WTC11 (cell line): Measurements from ENCODE around the gene ADAT3. TPM values are rescaled to one million over a fixed set of nuclear protein-coding genes. Genes with fewer than 3 reads are reported as not detected.
A peak's percentile ranks its signal among the peaks of the same experiment; 100 is the strongest.

ENCODE experiments used
- ATAC-seq: fragments of 200-7000 bp; cut with Tn5 transposase; 2 replicates; pipeline ENCODE4 v1.10.0; 2021; ENCODE audit warnings: mild to moderate bottlenecking, moderate library complexity
- Bru-seq: library from RNA; stranded (reverse); fragments of 400-500 nt; gene quantifications from one replicate; lab custom pipeline; 2021; lab: Mats Ljungman, UMichigan
- CTCF ChIA-PET: fragments of 300-600 bp; sonication (Branson Sonifier 250); formaldehyde crosslinking; loops from one replicate; lab custom pipeline; 2021; ENCODE audit warnings: antibody characterized with exemption; lab: Charles Lee
- POLR2A ChIA-PET: fragments of 350-600 bp; sonication (Branson Sonifier 250); formaldehyde crosslinking; loops from one replicate; lab custom pipeline; 2021; ENCODE audit warnings: antibody characterized with exemption; lab: Charles Lee
- DNase-seq: peaks from one replicate; pipeline ENCODE4 v3.0.0; 2021; ENCODE audit warnings: low spot score
- H3K27ac Mint-ChIP-seq: 2 replicates; pipeline ENCODE4 v1.8.0; 2021; ENCODE audit warnings: mixed read lengths
- H3K27me3 Mint-ChIP-seq: 2 replicates; pipeline ENCODE4 v1.8.0; 2021; ENCODE audit warnings: low read depth, mild to moderate bottlenecking, moderate library complexity, mixed read lengths
- H3K36me3 Mint-ChIP-seq: 2 replicates; pipeline ENCODE4 v1.8.0; 2021; ENCODE audit warnings: mixed read lengths
- H3K4me1 Mint-ChIP-seq: 2 replicates; pipeline ENCODE4 v1.8.0; 2022; ENCODE audit warnings: mixed read lengths
- H3K4me3 Mint-ChIP-seq: 2 replicates; pipeline ENCODE4 v1.8.0; 2021; ENCODE audit warnings: mild to moderate bottlenecking, moderate library complexity, mixed read lengths
- H3K9me3 Mint-ChIP-seq: 2 replicates; pipeline ENCODE4 v1.8.0; 2021; ENCODE audit warnings: mixed read lengths
- CREM ChIP-seq: sonication (generic); formaldehyde crosslinking; IDR thresholded peaks from 2 replicates; pipeline ENCODE4 v1.8.1; 2022; ENCODE audit warnings: mild to moderate bottlenecking, missing genetic modification reagents, moderate library complexity
- ETV6 ChIP-seq: sonication (generic); formaldehyde crosslinking; IDR thresholded peaks from 2 replicates; pipeline ENCODE4 v1.8.1; 2022; ENCODE audit warnings: mild to moderate bottlenecking, missing genetic modification reagents
- FOXP1 ChIP-seq: sonication (generic); formaldehyde crosslinking; IDR thresholded peaks from 2 replicates; pipeline ENCODE4 v1.8.0; 2022; ENCODE audit warnings: missing genetic modification reagents, mild to moderate bottlenecking, moderate library complexity, borderline replicate concordance
- GRHL2 ChIP-seq: fragments of 250-450 bp; sonication (Bioruptor Pico); IDR thresholded peaks from 2 replicates; pipeline ENCODE4 v1.8.0; 2022; ENCODE audit warnings: mild to moderate bottlenecking, moderate library complexity; ENCODE audit not compliant: insufficient replicate concordance, severe bottlenecking
- NFATC4 ChIP-seq: fragments of 250-450 bp; sonication (Bioruptor Pico); IDR thresholded peaks from 2 replicates; pipeline ENCODE4 v1.9.0; 2021; ENCODE audit warnings: mild to moderate bottlenecking
- NR1H2 ChIP-seq: sonication (generic); formaldehyde crosslinking; IDR thresholded peaks from 2 replicates; pipeline ENCODE4 v1.9.0; 2021; ENCODE audit warnings: mild to moderate bottlenecking, moderate library complexity, missing genetic modification reagents
- OVOL2 ChIP-seq: fragments of 250-450 bp; sonication (Bioruptor Pico); IDR thresholded peaks from 2 replicates; pipeline ENCODE4 v1.9.0; 2021; ENCODE audit warnings: mild to moderate bottlenecking, borderline replicate concordance
- SMAD4 ChIP-seq: sonication (generic); formaldehyde crosslinking; IDR thresholded peaks from 2 replicates; pipeline ENCODE4 v1.8.0; 2022; ENCODE audit warnings: mild to moderate bottlenecking, missing genetic modification reagents
- ZNF138 ChIP-seq: sonication (generic); formaldehyde crosslinking; conservative IDR thresholded peaks from 2 replicates; pipeline ENCODE4 v1.8.1; 2022; ENCODE audit warnings: mild to moderate bottlenecking, moderate library complexity, missing genetic modification reagents
- ZNF317 ChIP-seq: sonication (generic); formaldehyde crosslinking; IDR thresholded peaks from 2 replicates; pipeline ENCODE4 v1.8.1; 2023; ENCODE audit warnings: low read depth, mild to moderate bottlenecking, moderate library complexity, missing genetic modification reagents, borderline replicate concordance
- ZNF396 ChIP-seq: fragments of 250-450 bp; sonication (Bioruptor Pico); IDR thresholded peaks from 2 replicates; pipeline ENCODE4 v1.8.0; 2021; ENCODE audit warnings: mild to moderate bottlenecking, moderate library complexity, borderline replicate concordance
- ZNF416 ChIP-seq: fragments of 250-450 bp; sonication (Bioruptor Pico); IDR thresholded peaks from 2 replicates; pipeline ENCODE4 v1.9.0; 2021; ENCODE audit warnings: mild to moderate bottlenecking, inconsistent platforms
- ZNF671 ChIP-seq: fragments of 250-450 bp; sonication (Bioruptor Pico); IDR thresholded peaks from 2 replicates; pipeline ENCODE4 v1.8.0; 2021; ENCODE audit warnings: mild to moderate bottlenecking
- long read RNA-seq, 3 experiments: library from RNA in 1 of 3; library from capped mRNA in 1 of 3; library from polyadenylated mRNA in 1 of 3; unstranded in 2 of 3; stranded (forward) in 1 of 3; transcript quantifications; one replicate each; pipeline ENCODE4 v2.0.0, GENCODE V29; 2021
- total RNA-seq: library from RNA; stranded (reverse); gene quantifications from 3 replicates; pipeline ENCODE4 v1.2.3, GENCODE V29; 2021
- TF ChIP-seq, protein P1 (sequence below): sonication (generic); formaldehyde crosslinking; IDR thresholded peaks from 2 replicates; pipeline ENCODE4 v1.8.1; 2023; ENCODE audit warnings: mild to moderate bottlenecking, missing genetic modification reagents
- TF ChIP-seq, protein P2 (sequence below): fragments of 250-450 bp; sonication (Bioruptor Pico); IDR thresholded peaks from 2 replicates; pipeline ENCODE4 v1.9.0; 2021; ENCODE audit warnings: mild to moderate bottlenecking, borderline replicate concordance
- TF ChIP-seq, protein P3 (sequence below): sonication (generic); formaldehyde crosslinking; IDR thresholded peaks from 2 replicates; pipeline ENCODE4 v1.8.0; 2023; ENCODE audit warnings: mild to moderate bottlenecking, missing genetic modification reagents
- TF ChIP-seq, protein P4 (sequence below): fragments of 250-450 bp; sonication (Bioruptor Pico); IDR thresholded peaks from 2 replicates; pipeline ENCODE4 v1.9.0; 2021; ENCODE audit warnings: mild to moderate bottlenecking
- TF ChIP-seq, protein P5 (sequence below): sonication (generic); formaldehyde crosslinking; conservative IDR thresholded peaks from 2 replicates; pipeline ENCODE4 v1.8.1; 2022; ENCODE audit warnings: mild to moderate bottlenecking, missing genetic modification reagents
- TF ChIP-seq, protein P6 (sequence below): sonication (generic); formaldehyde crosslinking; IDR thresholded peaks from 2 replicates; pipeline ENCODE4 v1.8.0; 2022; ENCODE audit warnings: mild to moderate bottlenecking, missing genetic modification reagents
- TF ChIP-seq, protein P7 (sequence below): sonication (generic); formaldehyde crosslinking; IDR thresholded peaks from 2 replicates; pipeline ENCODE4 v1.8.1; 2023; ENCODE audit warnings: mild to moderate bottlenecking, missing genetic modification reagents, borderline replicate concordance

ADAT3 gene
- 15.0 to 20.3 TPM (median 15.9 TPM) in 3 replicates for total RNA-seq
- Bru-seq, nascent RNA = percentile 60 among the genes with signal in this experiment
- long read RNA-seq, experiment 1, transcript ADAT3-201 (2 exons, 1,620 nt) = major isoform, 14 of 38 reads
- long read RNA-seq, experiment 1, partial matches to known transcripts = 5 of 38 reads
- long read RNA-seq, experiment 1, other reads (novel, unspliced or antisense) = 18 of 38 reads
- long read RNA-seq, experiment 2, transcript ADAT3-201 (2 exons, 1,620 nt) = major isoform, 6 of 18 reads
- long read RNA-seq, experiment 2, partial matches to known transcripts = 8 of 18 reads
- long read RNA-seq, experiment 2, other reads (novel, unspliced or antisense) = 4 of 18 reads
- long read RNA-seq, experiment 3 = 0 reads

DNA sequence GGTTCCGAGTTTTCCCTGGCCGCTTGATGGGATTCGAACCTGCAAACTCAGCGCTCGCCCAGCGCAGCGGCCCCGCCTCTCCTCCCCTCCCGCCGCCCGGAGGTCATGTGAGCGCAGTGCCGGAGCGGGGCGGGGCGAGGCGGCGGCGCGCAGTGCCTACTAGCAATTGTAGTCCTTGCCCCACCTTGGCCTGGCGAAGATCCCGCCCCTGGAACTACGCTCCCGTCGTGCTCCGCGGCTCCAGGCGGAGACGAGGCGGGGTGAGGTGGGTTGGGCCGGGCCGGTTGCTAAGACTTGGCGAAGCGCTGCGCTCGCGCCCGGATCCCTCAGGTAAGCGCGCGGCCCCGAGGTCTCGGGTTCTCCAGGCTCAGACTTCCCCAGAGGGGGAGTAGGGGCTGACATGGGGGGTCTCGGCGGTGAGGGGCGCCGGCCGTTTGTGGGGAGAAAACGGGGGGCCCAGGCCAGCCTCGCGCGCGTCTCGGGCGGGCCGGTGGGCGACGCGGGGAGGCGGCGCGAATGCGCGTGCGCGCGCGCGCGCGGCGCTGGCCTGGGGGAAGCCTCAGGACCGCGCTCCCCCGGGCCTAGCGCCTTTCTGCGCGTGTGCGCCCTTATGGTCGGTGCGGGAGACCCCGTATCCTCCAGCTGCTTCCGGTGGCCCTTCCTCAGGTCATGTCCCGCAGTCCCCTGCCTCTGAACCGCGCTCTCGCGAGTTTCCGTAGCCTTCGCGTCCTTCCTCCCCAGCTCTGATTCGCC is at the start of gene ADAT3, which contains the start of gene SCAMP4:
Gene ADAT3, plus strand, starts transcription at position 290 of the 753 bp plus-strand sequence. CDS start 6,649 bp downstream, outside the sequence.
Gene SCAMP4, plus strand, starts transcription at position 290 of the 753 bp plus-strand sequence. CDS start 9,621 bp downstream, outside the sequence.
- peak within 1 kb of the TSS; percentile 80 for H3K4me3 Mint-ChIP-seq
- TF ChIP-seq GRHL2 (CRISPR knock-in tag) = no peak
- TF ChIP-seq ZNF317 = no peak
- TF ChIP-seq, protein P1, sequence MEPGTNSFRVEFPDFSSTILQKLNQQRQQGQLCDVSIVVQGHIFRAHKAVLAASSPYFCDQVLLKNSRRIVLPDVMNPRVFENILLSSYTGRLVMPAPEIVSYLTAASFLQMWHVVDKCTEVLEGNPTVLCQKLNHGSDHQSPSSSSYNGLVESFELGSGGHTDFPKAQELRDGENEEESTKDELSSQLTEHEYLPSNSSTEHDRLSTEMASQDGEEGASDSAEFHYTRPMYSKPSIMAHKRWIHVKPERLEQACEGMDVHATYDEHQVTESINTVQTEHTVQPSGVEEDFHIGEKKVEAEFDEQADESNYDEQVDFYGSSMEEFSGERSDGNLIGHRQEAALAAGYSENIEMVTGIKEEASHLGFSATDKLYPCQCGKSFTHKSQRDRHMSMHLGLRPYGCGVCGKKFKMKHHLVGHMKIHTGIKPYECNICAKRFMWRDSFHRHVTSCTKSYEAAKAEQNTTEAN (CRISPR knock-in tag) = no peak
- TF ChIP-seq ETV6 (CRISPR knock-in tag) = no peak
- TF ChIP-seq, protein P2, sequence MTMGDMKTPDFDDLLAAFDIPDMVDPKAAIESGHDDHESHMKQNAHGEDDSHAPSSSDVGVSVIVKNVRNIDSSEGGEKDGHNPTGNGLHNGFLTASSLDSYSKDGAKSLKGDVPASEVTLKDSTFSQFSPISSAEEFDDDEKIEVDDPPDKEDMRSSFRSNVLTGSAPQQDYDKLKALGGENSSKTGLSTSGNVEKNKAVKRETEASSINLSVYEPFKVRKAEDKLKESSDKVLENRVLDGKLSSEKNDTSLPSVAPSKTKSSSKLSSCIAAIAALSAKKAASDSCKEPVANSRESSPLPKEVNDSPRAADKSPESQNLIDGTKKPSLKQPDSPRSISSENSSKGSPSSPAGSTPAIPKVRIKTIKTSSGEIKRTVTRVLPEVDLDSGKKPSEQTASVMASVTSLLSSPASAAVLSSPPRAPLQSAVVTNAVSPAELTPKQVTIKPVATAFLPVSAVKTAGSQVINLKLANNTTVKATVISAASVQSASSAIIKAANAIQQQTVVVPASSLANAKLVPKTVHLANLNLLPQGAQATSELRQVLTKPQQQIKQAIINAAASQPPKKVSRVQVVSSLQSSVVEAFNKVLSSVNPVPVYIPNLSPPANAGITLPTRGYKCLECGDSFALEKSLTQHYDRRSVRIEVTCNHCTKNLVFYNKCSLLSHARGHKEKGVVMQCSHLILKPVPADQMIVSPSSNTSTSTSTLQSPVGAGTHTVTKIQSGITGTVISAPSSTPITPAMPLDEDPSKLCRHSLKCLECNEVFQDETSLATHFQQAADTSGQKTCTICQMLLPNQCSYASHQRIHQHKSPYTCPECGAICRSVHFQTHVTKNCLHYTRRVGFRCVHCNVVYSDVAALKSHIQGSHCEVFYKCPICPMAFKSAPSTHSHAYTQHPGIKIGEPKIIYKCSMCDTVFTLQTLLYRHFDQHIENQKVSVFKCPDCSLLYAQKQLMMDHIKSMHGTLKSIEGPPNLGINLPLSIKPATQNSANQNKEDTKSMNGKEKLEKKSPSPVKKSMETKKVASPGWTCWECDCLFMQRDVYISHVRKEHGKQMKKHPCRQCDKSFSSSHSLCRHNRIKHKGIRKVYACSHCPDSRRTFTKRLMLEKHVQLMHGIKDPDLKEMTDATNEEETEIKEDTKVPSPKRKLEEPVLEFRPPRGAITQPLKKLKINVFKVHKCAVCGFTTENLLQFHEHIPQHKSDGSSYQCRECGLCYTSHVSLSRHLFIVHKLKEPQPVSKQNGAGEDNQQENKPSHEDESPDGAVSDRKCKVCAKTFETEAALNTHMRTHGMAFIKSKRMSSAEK = peak; percentile 89
- peak; percentile 47 for TF ChIP-seq FOXP1 (CRISPR knock-in tag)
- TF ChIP-seq, protein P3, sequence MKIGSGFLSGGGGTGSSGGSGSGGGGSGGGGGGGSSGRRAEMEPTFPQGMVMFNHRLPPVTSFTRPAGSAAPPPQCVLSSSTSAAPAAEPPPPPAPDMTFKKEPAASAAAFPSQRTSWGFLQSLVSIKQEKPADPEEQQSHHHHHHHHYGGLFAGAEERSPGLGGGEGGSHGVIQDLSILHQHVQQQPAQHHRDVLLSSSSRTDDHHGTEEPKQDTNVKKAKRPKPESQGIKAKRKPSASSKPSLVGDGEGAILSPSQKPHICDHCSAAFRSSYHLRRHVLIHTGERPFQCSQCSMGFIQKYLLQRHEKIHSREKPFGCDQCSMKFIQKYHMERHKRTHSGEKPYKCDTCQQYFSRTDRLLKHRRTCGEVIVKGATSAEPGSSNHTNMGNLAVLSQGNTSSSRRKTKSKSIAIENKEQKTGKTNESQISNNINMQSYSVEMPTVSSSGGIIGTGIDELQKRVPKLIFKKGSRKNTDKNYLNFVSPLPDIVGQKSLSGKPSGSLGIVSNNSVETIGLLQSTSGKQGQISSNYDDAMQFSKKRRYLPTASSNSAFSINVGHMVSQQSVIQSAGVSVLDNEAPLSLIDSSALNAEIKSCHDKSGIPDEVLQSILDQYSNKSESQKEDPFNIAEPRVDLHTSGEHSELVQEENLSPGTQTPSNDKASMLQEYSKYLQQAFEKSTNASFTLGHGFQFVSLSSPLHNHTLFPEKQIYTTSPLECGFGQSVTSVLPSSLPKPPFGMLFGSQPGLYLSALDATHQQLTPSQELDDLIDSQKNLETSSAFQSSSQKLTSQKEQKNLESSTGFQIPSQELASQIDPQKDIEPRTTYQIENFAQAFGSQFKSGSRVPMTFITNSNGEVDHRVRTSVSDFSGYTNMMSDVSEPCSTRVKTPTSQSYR (CRISPR knock-in tag) = no peak
- TF ChIP-seq ZNF138 (CRISPR knock-in tag) = no peak
- no peak for TF ChIP-seq SMAD4 (CRISPR knock-in tag)
- TF ChIP-seq, protein P4, sequence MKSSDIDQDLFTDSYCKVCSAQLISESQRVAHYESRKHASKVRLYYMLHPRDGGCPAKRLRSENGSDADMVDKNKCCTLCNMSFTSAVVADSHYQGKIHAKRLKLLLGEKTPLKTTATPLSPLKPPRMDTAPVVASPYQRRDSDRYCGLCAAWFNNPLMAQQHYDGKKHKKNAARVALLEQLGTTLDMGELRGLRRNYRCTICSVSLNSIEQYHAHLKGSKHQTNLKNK (CRISPR knock-in tag) = no peak
- no peak for TF ChIP-seq ZNF396
- TF ChIP-seq ZNF671 (CRISPR knock-in tag) = no peak
- TF ChIP-seq OVOL2 (CRISPR knock-in tag) = no peak
- TF ChIP-seq, protein P5, sequence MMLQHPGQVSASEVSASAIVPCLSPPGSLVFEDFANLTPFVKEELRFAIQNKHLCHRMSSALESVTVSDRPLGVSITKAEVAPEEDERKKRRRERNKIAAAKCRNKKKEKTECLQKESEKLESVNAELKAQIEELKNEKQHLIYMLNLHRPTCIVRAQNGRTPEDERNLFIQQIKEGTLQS (CRISPR knock-in tag) = no peak
- TF ChIP-seq, protein P6, sequence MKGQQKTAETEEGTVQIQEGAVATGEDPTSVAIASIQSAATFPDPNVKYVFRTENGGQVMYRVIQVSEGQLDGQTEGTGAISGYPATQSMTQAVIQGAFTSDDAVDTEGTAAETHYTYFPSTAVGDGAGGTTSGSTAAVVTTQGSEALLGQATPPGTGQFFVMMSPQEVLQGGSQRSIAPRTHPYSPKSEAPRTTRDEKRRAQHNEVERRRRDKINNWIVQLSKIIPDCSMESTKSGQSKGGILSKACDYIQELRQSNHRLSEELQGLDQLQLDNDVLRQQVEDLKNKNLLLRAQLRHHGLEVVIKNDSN (CRISPR knock-in tag) = peak; percentile 97
- TF ChIP-seq, protein P7, sequence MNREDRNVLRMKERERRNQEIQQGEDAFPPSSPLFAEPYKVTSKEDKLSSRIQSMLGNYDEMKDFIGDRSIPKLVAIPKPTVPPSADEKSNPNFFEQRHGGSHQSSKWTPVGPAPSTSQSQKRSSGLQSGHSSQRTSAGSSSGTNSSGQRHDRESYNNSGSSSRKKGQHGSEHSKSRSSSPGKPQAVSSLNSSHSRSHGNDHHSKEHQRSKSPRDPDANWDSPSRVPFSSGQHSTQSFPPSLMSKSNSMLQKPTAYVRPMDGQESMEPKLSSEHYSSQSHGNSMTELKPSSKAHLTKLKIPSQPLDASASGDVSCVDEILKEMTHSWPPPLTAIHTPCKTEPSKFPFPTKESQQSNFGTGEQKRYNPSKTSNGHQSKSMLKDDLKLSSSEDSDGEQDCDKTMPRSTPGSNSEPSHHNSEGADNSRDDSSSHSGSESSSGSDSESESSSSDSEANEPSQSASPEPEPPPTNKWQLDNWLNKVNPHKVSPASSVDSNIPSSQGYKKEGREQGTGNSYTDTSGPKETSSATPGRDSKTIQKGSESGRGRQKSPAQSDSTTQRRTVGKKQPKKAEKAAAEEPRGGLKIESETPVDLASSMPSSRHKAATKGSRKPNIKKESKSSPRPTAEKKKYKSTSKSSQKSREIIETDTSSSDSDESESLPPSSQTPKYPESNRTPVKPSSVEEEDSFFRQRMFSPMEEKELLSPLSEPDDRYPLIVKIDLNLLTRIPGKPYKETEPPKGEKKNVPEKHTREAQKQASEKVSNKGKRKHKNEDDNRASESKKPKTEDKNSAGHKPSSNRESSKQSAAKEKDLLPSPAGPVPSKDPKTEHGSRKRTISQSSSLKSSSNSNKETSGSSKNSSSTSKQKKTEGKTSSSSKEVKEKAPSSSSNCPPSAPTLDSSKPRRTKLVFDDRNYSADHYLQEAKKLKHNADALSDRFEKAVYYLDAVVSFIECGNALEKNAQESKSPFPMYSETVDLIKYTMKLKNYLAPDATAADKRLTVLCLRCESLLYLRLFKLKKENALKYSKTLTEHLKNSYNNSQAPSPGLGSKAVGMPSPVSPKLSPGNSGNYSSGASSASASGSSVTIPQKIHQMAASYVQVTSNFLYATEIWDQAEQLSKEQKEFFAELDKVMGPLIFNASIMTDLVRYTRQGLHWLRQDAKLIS (CRISPR knock-in tag) = no peak
- no peak for TF ChIP-seq NFATC4
- TF ChIP-seq ZNF416 (CRISPR knock-in tag) = no peak
- TF ChIP-seq CREM = no peak
- TF ChIP-seq NR1H2 (CRISPR knock-in tag) = no peak

More for the DNA sequence above, at the start of gene ADAT3, which contains the start of gene SCAMP4:
- Mint-ChIP-seq H3K27me3 (no peaks in the 10 kb centered on the region), H3K36me3 (no peaks in the 10 kb centered on the region), H3K9me3 (no peaks in the 10 kb centered on the region), H3K27ac (peak within 1 kb of the TSS; percentile 95), H3K4me1 (peaks cover 17% of the 10 kb centered on the region)
- ATAC-seq (peak; percentile 96), DNase-seq (peak; percentile 100)
- CTCF ChIA-PET = interaction anchor here (0.6 to 2.2 kb wide), 12 partner anchors 23 to 258 kb away, joined by 3 to 11 read pairs (median 4); no protein-coding TSS in a partner anchor
- POLR2A ChIA-PET = interaction anchor here (0.7 to 1.4 kb wide), 4 partner anchors 10 to 137 kb away, joined by 3 read pairs; no protein-coding TSS in a partner anchor
